SU-DHL-6 (cell line): ENCODE data around the gene PER2.

Experiments used
- H2AFZ ChIP-seq: fragments of 200-600 bp; sonication (generic); 2 replicates; pipeline ENCODE4 v1.6.1; 2014; ENCODE audit warnings: low read depth, mild to moderate bottlenecking, moderate library complexity, mixed read lengths, antibody characterized with exemption, low read length; ENCODE audit not compliant: severe bottlenecking
- H3F3A ChIP-seq: fragments of 200-600 bp; shearing (Covaris generic); 2 replicates; pipeline ENCODE4 v1.6.0; 2016; ENCODE audit warnings: antibody characterized with exemption, mild to moderate bottlenecking; ENCODE audit not compliant: insufficient read depth
- H3K27ac ChIP-seq: fragments of 200-600 bp; sonication (generic); 2 replicates; pipeline ENCODE4 v1.5.1; 2016; ENCODE audit warnings: low read depth, mild to moderate bottlenecking, low read length, moderate library complexity, mixed read lengths
- H3K27me3 ChIP-seq: fragments of 200-600 bp; sonication (generic), shearing (Covaris generic); 2 replicates; pipeline ENCODE4 v1.6.0; 2014; ENCODE audit warnings: mild to moderate bottlenecking, low read length
- H3K36me3 ChIP-seq: fragments of 200-600 bp; sonication (generic); 2 replicates; pipeline ENCODE4 v1.6.1; 2014; ENCODE audit warnings: mild to moderate bottlenecking, low read length, mixed read lengths
- H3K4me2 ChIP-seq: fragments of 300-600, 200-600 bp; shearing (Covaris generic), sonication (generic); 2 replicates; pipeline ENCODE4 v1.6.0; 2014; ENCODE audit warnings: low read length, low read depth, mild to moderate bottlenecking; ENCODE audit not compliant: poor library complexity, severe bottlenecking
- H3K4me3 ChIP-seq: fragments of 200-600 bp; sonication (generic); 2 replicates; pipeline ENCODE4 v1.5.1; 2014; ENCODE audit warnings: antibody characterized with exemption, low read length, mild to moderate bottlenecking, mixed read lengths; ENCODE audit not compliant: insufficient read depth, poor library complexity, severe bottlenecking
- H3K79me2 ChIP-seq: fragments of 200-600 bp; sonication (generic); 2 replicates; pipeline ENCODE4 v1.6.1; 2014; ENCODE audit warnings: mild to moderate bottlenecking, low read length, moderate library complexity; ENCODE audit not compliant: insufficient read depth
- H3K9ac ChIP-seq: fragments of 200-600 bp; sonication (generic); 2 replicates; pipeline ENCODE4 v1.7.0; 2014; ENCODE audit warnings: mild to moderate bottlenecking, low read length
- H3K9me2 ChIP-seq: fragments of 200-600 bp; sonication (generic); replicated peaks from 2 replicates; pipeline ENCODE4 v1.6.1; 2014; ENCODE audit warnings: low read length; ENCODE audit not compliant: insufficient read depth
- H3K9me3 ChIP-seq: fragments of 200-600 bp; sonication (generic); 2 replicates; pipeline ENCODE4 v1.6.1; 2014; ENCODE audit warnings: low read length, mixed read lengths; ENCODE audit not compliant: insufficient read depth
- H4K20me1 ChIP-seq: fragments of 200-600 bp; sonication (generic); 2 replicates; pipeline ENCODE4 v1.6.1; 2014; ENCODE audit warnings: low read depth, mild to moderate bottlenecking, antibody characterized with exemption, low read length, moderate library complexity, mixed read lengths
- CTCF ChIP-seq: fragments of 200-600 bp; sonication (generic); IDR thresholded peaks from one replicate; pipeline ENCODE4 v1.5.1; 2017; ENCODE audit warnings: antibody characterized with exemption, mild to moderate bottlenecking, low read length, moderate library complexity; ENCODE audit not compliant: insufficient read depth, poor library complexity, severe bottlenecking
- EZH2phosphoT487 ChIP-seq: fragments of 200-600 bp; sonication (generic), shearing (Covaris generic); conservative IDR thresholded peaks from 2 replicates; pipeline ENCODE4 v1.6.1; 2018; ENCODE audit warnings: mild to moderate bottlenecking, antibody characterized with exemption, low read length, moderate library complexity, mixed read lengths

Gene PER2

DNA sequence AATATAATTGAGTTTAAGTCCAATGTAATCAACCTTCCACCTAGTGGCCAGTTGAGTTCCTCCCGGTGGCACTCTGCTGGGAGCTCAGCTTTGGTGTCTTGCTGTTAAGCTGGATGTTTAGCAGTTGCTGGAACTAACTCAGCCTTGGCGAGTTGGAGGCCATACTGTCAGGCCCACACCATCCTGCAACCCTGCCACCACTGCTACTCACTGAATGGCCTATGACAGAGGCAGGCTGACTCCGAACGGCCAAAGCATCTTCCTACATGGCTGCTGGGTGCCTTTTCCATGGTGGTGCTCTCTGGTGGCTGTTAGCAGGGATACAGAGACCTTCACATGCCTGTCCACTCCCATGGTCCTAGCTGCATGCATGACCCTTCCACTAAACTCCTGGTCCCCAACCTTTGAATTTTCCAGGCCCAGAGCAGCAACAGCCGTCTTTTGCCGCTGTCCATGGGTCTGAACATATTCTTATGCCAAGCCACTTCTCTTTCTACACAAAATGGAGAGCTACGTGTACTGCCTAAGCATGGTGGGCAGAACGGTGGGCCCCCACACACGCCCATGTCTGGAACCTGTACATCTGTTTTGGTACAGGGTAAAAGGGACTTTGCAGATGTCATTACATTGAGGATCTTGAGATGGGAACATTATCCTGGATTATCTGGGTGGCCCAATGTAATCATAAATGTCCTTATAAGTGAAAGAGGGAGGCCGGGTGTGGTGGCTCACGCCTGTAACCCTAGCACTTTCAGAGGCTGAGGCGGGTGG lies 16.9 kb upstream of the PER2 start:
- Histone ChIP-seq H3K27me3 (no peaks in the 10 kb centered on the region), H3F3A (no peaks in the 10 kb centered on the region), H3K4me2 (no peak overlapping the region), H3K9me3 (no peaks in the 10 kb centered on the region), H3K9me2 (no peaks in the 10 kb centered on the region), H3K79me2 (no peaks in the 10 kb centered on the region), H3K27ac (no peak overlapping the region), H3K36me3 (no peaks in the 10 kb centered on the region), H4K20me1 (no peaks in the 10 kb centered on the region), H2AFZ (no peak overlapping the region), H3K4me3 (no peak overlapping the region), H3K9ac (no peak overlapping the region)
- TF ChIP-seq EZH2phosphoT487: no peak
- no peak for TF ChIP-seq CTCF

DNA sequence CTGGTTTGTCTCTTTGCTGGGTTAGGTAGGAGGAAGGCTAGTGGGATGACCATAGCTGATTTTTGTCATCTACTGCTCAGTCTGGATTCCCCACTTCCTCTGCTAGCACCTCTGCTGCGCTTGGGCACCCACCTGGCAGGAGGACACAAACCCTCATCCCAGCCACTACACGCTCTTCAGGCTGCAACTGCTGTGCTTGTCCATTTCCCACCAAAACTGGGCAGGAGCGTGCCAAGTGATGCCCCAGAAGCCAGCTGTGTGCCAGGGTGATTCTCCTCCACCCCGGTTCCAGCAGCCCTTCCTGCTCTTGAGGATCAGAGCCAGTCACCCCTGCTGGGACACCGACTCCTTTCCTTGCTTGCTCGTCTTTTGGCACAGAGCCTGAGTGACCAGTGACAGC lies 15.7 kb upstream of the PER2 start:
- H4K20me1 ChIP-seq: no peaks in the 10 kb centered on the region
- H3K27me3 ChIP-seq: no peaks in the 10 kb centered on the region
- H3K9me2 ChIP-seq: no peaks in the 10 kb centered on the region
- H3K4me2 ChIP-seq: no peak overlapping the region
- no peak overlapping the region for H3K9ac ChIP-seq
- H3K36me3 ChIP-seq: no peaks in the 10 kb centered on the region
- TF ChIP-seq EZH2phosphoT487: no peak
- TF ChIP-seq CTCF: no peak
- H3F3A ChIP-seq: no peaks in the 10 kb centered on the region
- no peak overlapping the region for H3K4me3 ChIP-seq
- H3K79me2 ChIP-seq: no peaks in the 10 kb centered on the region
- H2AFZ ChIP-seq: no peak overlapping the region
- no peak overlapping the region for H3K27ac ChIP-seq
- H3K9me3 ChIP-seq: no peaks in the 10 kb centered on the region

- H3K4me2 ChIP-seq: no peak overlapping the region
- H3F3A ChIP-seq: no peaks in the 10 kb centered on the region
- H4K20me1 ChIP-seq: no peaks in the 10 kb centered on the region
- H3K27me3 ChIP-seq: no peaks in the 10 kb centered on the region
- no peak overlapping the region for H3K4me3 ChIP-seq
- no peaks in the 10 kb centered on the region for H3K79me2 ChIP-seq
- no peaks in the 10 kb centered on the region for H3K9me3 ChIP-seq
- H3K9ac ChIP-seq: no peak overlapping the region
- H3K9me2 ChIP-seq: no peaks in the 10 kb centered on the region
- TF ChIP-seq EZH2phosphoT487 (no peak), CTCF (no peak)
- no peak overlapping the region for H2AFZ ChIP-seq
- H3K36me3 ChIP-seq: no peaks in the 10 kb centered on the region
- no peak overlapping the region for H3K27ac ChIP-seq
Measured at GRCh38 chr2:238302751-238303150, 14.3 kb upstream of the PER2 start.
